ENCODE data around the gene DMD.
"Not testable (repeated sequence)": the region's sequence is repeated elsewhere in the genome, so short reads cannot be mapped to it uniquely, and the experiment has no call there.

Gene DMD

GRCh38 chrX:31471229-31471628 is 1740.1 kb downstream of the DMD start:
- no peak for DNase-seq

- not testable (repeated sequence) for DNase-seq
These were observed 1740.6 kb downstream of the DMD start for GRCh38 chrX:31470753-31471152.

GRCh38 chrX:31464306-31464915 is 1746.9 kb downstream of the DMD start:
- DNase-seq = no peak

GRCh38 chrX:31461266-31461665 is 1750.1 kb downstream of the DMD start:
- no peak for DNase-seq

GRCh38 chrX:31459361-31459760 is 1752.0 kb downstream of the DMD start:
- no peak for DNase-seq

DNA sequence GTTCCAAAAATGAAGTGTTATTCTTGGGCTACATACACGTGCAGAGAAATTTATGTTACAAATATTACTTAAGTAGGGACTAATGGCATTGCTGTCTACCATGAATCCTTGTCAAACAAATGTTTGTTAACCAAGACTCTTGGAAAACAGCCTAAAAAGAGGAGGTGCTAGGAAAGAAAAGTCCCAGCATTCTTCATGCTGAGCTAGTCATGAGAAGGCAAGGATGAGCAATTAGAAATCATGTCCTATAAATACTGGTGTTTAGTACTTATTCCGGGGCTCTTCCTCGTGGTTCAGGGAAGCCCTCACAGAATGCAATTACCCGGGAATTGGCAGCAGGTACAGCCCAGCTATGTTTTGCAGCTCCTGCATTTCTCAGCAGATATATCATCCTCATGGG is 1761.4 kb downstream of the DMD start:
- DNase-seq = no peak

DNA sequence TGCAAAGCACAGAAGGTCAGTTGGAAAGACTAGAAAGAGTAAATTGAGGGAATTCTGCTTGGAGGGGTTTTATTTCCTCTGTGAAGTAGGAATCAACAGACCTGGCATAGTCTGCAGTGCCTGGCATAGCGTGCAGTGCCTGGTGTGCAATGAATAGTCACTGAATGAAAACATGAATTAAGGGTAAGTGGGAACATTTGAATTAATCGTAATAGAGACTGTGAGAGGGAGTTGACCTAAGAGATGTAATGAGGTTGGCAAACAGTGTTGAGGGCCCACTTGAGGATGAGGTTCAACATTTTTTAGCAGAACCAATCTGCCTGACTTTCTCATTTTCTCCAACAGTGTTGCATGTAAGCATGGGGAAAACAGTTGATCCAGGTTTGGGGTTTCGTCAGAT is 1762.3 kb downstream of the DMD start:
- DNase-seq = no peak

DNA sequence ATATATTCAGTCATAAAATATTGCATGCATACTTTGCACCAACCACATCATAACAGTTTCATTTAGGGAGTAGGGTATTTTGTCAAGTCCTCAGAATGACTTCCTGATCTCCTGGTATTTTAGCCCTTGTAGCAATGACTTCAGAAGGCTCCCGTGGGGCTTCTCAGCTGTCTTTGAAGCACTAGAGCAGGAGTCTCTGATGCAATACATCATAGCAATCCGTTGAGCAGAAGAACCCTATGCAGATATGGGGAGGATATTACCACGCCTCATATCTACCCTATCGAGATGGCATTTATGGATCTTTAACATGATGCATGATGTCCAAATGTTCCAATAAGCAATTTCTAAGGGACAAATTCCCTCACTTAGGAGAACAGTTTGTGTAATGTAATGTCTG is 1765.8 kb downstream of the DMD start:
- no peak for DNase-seq

- no peak for DNase-seq
These were observed 1767.7 kb downstream of the DMD start for GRCh38 chrX:31443654-31444053.

DNA sequence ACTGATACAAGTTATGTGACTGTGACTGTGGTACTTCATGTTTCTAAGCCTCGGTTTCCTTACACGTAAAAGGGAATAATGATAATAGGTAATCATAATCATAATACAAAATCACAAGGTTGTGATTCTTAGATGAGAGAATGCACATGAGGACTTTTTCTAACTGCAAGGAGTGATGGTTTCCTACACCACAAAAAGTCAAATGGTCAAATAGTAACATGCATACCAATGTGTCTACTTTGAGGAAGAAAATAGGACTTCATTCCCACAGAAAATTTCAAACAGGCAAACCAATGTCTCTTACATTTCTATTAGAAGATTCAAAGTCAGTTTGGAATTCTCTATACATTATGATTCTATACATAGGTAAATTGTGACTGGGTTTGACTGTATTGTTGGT is 1770.8 kb downstream of the DMD start:
- DNase-seq = no peak

DNA sequence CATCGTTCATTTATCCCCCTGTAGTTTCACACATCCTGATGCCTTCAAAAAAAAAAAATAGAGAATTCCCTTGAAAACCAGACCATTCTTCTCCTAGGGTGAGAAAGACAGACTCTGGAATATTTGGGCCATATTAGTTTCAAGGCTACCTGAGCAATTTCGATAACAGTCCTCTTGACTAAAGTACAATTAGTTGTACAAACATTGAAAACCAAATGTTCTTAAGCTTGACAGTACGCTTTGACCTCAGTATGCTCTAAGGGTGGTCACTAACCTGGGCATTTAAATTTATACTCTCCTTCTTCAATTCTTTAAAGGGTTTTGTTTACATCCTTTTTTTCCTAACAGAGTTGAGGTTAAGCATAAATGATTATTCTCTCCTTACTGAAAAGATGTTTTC is 1774.9 kb downstream of the DMD start:
- DNase-seq = no peak

GRCh38 chrX:31435592-31435991 is 1775.8 kb downstream of the DMD start:
- no peak for DNase-seq

GRCh38 chrX:31433856-31434255 is 1777.5 kb downstream of the DMD start:
- DNase-seq = no peak

GRCh38 chrX:31429915-31430314 is 1781.4 kb downstream of the DMD start:
- no peak for DNase-seq

DNA sequence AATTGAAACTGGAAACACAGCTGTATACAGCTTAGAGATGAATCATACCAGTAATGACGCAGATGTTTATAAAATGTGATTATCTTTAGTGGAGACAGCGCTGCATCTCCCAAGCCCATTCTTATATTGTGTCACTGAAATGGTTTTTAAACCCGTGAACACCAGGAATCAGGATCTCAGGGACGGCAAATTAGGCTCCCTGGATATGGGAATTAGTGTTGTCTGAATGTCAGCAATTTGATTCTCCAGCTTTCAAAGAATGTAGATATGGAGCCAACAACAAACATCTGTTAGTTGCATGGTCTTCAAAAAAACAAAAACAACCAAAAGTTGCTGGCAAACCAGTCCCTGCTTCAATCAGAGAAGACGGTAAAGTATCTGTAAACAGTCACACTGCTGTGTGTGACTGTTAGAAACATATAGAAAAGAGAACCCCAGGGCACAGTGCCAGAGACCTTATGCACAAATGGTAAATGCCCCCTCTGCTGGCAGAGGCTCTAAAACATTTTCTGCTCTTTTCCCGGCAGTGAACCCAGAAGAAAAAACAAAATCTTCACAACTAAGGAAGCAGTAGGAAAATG is 1787.7 kb downstream of the DMD start:
- no peak for DNase-seq

- DNase-seq = no peak
These were observed 1789.9 kb downstream of the DMD start for GRCh38 chrX:31421441-31421840.

DNA sequence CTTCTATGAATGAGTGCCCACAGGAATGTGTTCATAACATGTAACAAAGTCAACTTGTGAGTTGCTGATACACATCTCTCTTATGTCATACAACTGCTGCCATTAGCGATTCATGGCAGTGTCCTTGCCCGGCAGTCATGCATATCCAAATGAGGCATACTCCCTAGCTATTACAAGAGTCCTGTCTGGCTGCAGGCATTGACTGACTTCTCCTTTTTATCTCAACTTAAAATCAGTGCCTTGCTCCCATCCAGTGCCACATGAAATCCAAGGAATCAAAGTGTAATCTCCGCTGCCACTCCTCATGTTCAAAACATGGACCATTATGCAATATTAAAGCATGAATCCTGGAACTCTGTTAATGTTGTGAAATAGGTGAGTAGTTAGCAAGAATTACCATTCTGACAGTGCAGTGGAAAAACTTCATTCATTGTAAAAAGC is 1790.6 kb downstream of the DMD start:
- DNase-seq = no peak

DNA sequence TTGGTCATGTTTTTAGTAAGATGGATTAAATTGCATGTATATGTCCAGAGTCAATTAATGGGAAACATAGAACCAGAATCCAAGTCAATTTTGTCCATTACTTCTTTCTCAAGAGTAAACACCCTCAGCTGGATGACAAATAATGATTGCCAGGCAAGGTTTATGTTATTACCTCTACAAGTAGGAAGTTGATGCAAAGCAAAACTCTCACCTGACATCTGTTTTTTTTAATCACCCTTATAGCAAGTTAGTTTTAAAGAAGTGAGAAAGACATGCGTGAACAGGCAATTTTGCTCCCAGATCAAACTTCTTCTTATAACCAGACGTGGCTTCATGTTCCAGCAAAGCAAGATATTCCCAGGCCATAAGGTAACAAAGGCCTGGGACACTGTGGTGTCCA is 1791.0 kb downstream of the DMD start:
- DNase-seq = no peak

DNA sequence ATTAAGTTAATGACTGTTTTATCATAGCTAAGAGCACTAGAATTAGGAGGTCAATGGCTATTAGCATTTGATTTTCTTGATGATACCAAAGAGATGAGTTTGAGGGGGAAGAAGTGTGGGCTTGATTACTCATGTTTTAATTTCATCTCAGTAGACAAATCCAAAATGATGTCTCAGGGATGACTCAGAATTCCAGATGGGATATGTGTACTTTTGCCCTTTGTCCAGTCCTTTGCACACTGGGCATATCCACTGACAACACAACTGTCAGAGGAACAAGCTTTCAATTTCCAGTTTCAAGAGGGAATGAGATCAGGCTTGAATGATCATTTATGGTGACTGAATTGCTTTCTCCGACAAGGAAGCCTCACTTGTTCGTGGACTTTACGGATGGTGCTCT is 1814.2 kb downstream of the DMD start:
- DNase-seq = no peak

DNA sequence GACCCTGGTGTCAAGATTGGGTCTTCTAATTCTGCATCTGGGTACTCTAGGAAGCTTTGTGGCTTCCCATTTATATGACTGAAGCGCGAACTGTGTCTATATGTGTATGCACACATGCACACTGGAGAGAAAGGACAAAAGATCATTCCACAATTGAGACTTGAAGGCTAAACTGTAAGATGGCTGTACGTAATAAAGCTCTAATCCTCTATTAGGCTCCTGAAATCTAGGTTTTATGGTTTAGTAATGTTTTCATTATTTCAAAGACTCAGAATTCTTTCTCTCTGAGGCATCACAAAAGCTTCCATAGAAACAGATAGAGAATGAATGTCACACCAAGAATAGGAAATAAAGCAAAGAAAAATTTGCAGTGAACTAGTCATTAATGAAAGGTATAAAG is 1818.8 kb downstream of the DMD start:
- DNase-seq = no peak

DNA sequence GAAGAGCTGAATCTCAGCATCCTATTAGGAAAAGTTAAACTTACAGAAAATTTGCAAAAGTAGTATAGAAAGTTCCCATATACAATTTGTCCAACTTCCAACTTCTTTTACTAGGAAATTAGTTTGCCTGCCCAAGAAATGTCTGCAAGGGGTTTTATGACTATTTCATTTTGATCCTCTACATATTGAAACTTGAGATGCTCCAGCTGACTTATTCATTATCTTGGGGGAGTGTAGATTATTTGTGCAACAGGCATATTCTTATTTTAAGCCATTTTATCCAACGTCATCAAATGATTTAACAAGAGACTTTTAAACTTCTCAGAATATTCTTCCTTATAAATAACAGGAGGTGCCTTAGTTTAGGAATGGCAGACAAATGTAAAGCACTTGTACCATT is 1822.4 kb downstream of the DMD start:
- DNase-seq = no peak

GRCh38 chrX:31384471-31384870 is 1826.9 kb downstream of the DMD start:
- DNase-seq = no peak

- no peak for DNase-seq
These were observed 1827.4 kb downstream of the DMD start for GRCh38 chrX:31383991-31384390.

- DNase-seq = not testable (repeated sequence)
These were observed 1832.4 kb downstream of the DMD start for GRCh38 chrX:31378973-31379372.

- not testable (repeated sequence) for DNase-seq
These were observed 1833.5 kb downstream of the DMD start for GRCh38 chrX:31377821-31378220.

Measured in stimulated activated CD4-positive, alpha-beta T cell treated with anti-CD3 and anti-CD28 coated beads, Interleukin-1b, Interleukin-23, amount 100 ng/mL, for 48 hours (primary cell).